ENCODE results near the gene HOXA6.

Gene HOXA6

DNA sequence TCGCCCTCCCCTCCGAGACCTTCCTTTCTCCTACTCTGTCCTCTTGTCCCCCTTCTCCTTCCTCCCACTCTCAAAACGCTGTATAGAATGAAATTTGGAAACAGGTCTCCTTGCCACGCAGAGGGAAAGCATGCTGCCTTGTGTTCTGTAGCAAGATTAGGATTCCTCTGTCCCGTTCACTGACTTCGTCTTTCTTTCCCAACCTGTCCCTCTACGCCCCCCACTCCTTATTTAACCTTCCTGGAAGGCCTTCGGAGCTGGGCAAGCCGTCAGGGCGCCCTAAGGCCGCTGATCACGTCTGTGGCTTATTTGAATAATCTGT, 16.4 kb upstream of the HOXA6 start:
- in situ Hi-C loops (cut with MboI; ENCODE audit: low sequenced_read_pairs), result no loop called here

DNA sequence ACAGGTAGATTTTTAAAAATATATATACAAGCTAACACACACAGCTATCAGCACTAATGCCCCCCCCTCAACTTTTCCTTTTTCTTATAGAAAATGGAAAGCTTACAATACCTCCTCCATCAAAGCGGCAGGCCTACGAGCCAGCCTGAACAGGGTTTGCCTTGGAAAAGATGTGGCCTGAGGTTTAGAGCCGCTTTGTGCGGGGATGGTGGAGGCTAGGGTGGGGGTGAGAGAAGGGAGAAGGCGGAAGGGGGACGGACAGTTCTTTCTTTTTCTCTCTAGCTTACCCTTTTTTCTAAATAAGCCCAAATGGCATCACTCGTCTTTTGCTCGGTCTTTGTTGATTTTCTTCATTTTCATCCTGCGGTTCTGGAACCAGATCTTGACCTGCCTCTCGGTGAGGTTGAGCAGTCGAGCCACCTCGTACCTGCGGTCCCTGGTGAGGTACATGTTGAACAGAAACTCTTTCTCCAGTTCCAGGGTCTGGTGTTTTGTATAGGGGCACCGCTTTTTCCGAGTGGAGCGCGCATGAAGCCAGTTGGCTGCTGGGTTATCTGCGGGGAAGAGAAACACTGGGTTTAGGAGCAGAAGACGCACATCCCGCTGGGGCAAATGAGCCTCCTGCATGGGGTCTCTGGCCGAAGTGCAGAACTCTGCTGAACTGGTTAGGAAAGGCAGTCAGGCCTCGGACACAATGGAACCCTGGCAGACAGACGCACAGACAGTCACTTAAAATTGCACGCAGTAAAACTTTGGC, 15.9 kb upstream of the HOXA6 start:
- in situ Hi-C loops (cut with MboI; ENCODE audit: low sequenced_read_pairs), result no loop called here

DNA sequence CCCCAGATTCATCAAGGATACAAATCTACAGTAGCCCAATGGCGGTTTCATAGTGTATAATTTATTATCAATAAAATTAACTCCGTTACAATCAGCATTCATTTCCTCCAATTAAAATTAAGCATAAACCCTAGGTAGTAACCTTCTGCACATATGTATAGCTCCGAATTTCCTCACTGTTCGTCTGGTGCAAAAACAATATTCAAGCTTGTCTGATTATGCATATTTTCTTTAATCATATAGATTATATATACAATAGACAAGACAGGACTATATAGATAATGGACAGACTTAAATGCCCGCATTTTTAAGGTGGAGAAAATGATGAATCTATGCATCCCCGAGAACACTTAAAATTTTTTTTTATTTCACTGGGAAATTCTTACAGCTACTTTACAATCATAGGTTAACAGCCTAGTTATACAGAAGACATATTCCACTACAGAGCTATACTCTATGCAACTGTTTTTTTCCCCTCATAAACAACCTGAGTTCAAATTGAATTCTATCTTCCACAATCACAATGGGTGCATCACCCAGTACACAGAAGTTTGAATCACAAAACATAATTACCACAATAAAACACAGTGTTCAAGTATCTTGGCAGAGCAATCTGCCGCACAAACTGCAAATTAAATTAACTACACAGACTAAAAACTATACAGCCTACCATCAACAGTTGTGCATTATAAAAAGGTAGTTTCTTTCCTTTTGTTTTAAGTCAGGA, 15.2 kb upstream of the HOXA6 start:
- in situ Hi-C loops (cut with MboI; ENCODE audit: low sequenced_read_pairs), result no loop called here

DNA sequence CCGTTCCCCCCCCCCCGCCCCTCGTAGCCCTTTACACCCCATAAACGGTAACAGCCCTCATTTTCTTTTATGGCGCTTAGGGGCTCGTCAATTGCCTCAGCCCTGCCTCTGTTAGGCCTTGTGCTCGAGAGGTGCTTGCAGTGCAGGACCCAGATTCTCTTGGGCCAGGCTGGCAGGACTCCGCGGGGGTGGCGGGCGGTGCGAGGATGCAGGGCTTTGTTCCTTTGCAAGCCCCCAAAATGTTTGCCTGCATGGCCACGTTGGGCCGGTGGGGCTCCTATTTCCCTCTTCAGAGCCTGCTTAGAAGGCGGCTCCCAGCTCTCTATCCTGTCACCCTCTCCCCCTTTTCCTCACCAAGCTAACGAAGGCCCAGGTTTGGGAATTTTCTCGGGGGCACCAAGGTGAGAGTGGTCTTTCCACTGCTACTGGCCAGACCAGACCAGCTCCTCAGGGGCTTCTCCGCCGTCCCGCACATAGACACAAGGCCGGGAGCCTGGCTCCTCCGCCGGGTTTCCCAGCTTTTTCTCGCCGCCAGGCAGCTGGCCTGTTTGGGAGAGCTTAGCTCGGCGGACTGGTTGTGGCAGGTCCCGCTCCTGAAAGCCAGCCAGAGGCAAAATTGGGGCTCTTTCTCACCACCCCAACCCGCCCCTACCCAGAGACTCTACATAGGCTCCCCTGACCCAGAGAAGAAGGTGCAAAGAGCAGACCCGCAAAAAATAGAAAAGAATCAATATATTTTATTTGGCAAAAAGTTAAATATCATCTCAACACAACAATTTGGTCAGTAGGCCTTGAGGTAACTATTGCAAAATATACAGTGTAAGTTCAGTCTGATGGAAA, 14.4 kb upstream of the HOXA6 start:
- in situ Hi-C loops (cut with MboI; ENCODE audit: low sequenced_read_pairs), result no loop called here

DNA sequence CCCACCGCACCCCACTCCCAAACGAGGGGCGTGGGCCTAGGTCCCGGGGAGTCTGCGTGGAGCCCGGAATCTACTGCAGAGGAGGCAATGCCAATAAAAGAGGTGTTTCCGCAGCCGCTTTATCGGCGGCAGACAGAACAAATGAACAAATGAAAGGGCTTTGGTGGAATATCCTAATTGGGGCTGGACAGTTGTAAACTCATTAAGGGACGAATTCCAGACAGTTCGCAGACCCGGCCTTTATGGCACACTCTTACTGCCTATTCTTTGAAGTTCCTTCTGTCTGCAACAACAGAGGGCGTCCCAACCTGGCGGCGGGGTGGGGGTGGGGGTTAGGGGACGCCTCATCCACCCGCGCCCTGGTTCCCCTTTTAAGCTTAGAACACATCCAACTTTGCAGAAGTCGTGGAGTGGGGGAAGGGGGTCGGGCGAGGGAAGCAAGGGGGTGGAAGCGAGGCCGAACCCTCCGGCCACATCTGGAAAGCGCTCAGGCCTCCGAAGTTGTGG, 13.7 kb upstream of the HOXA6 start:
- in situ Hi-C loops (cut with MboI; ENCODE audit: low sequenced_read_pairs), result no loop called here

DNA sequence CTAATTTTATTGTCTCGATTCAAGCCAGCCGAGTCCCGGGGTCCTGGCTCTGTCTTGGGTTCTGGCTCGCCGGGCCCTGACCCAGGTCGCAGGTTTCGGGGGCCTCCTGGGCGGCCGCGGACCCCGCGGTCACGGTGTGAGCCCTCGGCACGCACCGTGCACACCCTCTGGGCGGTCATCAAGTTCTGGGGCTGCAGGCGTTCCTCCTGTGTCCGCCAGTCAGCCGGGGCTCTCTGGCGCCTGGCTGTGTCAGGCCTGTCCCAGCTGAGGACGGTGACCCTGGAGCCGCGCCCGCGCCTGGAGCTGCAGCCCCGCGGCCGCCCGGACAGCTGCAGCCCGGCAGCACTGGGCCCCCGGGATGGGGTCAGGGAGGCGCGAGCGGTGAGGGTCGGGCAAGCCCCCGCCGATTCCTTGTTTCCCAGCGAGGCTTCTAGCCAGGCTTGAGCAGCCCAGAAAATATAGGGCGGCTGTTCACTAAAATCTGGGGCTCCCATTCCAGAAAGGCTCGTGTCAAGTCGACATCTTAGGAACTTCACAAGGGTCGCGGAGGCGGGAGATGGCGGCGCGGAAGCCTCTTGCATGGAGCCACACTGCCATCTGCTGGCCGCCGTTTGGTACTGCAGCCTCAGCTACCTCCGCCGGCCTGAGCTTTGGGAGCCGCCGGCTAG, 13.1 kb upstream of the HOXA6 start:
- in situ Hi-C loops (cut with MboI; ENCODE audit: low sequenced_read_pairs), result no loop called here

DNA sequence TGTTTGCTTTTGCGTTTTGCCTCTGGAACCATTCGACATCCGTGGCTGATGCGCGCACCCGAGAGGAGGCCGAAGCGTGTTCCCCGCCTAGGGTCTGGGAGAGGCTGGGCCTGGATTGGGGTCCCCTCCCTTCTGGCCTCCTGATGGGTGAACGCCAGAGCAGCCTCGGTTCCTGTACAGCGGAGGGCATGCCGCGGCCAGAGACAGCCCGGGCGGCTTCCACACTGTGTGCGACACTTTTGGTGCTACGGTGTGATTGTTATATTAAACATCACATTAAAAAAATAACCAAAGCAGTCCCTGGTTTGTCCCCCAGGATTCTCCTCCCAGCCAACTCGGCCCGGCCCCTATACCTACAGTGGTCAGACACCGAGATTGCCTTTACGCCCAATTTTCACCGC, 12.6 kb upstream of the HOXA6 start:
- in situ Hi-C loops (cut with MboI; ENCODE audit: low sequenced_read_pairs), result no loop called here

DNA sequence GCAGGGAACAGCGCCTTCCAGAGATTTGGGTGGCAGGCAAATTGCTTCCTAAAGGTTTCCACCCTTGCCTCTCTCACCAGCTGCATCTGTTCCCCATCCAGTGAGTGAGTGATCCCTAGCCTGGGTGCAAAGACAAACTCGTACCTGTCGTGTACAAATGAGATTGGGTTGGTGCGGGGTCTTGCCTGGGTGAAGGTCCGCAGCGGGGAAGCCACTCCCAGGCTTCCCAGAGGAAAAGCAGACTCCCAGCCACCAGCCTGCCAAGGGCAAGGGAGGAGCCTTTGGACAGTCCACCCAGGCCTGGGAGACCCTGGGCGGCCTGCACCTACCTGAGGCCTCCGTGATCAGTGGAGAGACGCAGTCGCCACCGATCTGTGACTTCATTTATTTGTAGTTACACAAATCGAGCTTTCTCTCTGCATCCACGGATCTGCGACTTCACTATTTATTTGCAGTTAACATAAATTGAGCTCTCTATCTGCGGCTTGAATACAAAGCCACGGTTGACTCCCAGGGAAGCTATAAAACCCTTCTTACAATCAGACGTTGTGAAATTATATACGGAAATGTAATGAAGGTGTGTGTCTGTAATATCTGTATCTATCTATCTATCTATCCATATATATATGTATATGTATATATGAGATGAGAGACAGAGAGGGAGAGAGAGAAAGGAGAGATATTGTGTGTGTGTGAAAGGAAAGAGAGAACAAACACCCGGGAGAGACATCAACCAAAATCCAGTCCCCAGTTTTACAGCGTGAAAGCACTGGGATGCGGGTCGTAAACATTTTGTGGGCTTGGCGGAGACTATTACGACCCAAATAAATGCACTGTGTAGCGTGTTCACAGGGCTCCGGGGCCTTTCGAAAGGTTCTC, 11.9 kb upstream of the HOXA6 start:
- in situ Hi-C loops (cut with MboI; ENCODE audit: low sequenced_read_pairs), result no loop called here

DNA sequence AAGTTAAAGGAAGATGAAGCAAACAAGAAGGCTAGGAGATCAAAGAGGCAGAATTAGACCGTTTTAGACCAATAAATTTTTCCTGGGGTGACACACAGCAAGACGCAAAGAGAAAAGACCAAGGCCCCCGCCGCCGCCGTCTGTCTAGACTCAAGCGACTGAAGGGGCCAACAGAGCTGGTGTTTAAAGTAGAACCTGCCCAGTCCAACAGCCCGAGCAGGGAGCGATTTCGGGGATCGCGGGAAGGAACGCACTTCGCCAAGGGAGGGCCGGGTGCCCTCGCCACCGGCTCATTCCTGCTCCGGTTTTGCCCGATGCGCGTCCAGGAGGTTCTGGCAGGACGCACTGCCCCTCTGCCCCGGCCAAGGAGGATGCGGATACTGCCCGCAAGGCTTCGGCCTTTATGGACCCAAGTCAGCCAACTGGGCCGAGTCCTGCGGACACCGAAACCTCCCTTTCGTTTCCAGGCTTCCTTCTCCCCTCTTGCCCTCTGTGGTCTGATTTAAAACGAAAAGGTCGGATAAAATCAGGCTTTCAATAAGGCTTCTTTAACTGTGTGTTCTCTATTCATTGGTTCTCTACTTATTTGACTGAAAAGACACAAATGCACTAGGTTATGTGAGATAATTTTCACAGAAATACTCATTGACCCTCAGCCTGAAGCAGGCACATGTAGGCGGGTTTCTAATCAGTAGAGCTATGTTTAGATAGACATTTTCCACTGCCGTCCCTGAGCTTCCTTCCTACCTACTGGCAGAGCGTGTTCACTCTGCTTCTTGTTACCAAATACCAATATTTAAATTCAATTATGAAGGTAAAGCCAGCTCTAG, 11.1 kb upstream of the HOXA6 start:
- in situ Hi-C loops (cut with MboI; ENCODE audit: low sequenced_read_pairs), result no loop called here

DNA sequence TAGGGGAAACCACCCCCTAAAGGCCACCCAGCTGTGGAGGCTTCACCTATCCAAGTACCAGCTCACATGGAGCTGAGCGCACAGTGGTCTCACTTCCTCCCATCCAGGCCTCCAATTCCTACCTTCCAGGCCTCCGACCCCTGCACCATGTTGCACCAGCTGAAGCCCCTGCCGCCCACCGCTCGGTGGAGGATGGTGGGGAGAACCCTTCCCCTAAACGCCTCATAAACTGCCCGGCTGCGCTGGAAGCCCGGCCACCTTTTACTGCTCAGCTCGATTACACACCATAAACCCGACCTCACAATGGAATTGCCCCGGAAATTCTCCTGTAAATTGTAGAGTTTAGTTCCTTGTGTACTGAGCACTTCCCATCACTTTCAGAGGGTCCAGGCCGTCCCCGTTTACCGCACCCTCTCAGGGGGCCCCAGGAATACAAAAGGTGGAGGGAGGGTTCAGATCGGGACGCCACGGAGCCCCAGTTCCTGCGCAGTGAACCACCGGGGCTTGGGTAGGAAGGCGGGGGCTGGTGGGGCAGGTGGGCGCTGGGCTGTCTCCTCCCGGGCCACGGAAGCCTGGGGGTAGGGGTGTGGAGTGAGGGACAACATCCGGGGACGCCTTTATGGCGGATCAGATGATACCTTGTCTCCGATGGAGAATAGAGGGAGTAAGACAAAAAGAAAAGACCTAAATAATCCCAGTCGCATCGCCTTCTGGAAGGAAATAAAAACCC, 10.3 kb upstream of the HOXA6 start:
- in situ Hi-C loops (cut with MboI; ENCODE audit: low sequenced_read_pairs), result no loop called here

DNA sequence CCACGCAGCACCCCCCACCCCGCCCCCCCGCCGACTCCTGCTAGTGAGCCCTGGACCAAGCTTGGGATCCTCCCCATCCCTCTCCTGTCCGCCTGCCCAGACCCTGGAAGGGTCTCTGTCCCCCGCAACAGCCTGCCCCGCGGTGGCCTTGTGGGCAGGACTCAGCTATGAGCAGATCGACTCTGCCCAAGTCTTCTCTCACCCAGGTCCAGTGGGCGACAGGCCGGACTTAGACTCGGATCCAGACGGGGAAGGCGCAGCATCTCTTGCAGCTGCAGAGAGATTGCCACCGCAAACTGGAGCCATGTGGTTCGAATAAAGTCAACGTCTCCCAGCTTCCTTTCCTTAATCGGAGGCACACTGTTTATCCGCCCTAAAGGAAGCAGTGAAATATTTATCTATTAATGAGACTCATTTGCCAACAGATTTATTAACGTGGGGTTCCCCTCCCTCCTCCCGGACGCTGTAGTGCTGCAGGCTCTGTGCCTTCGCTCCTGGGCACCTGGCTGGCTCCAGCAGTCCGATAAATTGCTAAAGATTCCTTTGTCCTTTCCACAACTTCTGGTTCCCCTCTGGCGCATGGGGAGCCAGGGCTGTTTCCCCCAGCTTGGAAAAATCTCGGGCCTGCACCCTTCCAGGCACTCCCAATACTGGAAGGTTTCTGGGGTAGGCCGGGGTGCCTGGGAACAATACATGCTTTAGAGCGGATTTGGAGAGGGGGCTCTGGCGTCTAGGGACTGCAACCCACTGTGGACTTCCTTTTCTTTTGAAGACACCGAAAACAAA, 9.5 kb upstream of the HOXA6 start:
- in situ Hi-C loops (cut with MboI; ENCODE audit: low sequenced_read_pairs), result no loop called here

DNA sequence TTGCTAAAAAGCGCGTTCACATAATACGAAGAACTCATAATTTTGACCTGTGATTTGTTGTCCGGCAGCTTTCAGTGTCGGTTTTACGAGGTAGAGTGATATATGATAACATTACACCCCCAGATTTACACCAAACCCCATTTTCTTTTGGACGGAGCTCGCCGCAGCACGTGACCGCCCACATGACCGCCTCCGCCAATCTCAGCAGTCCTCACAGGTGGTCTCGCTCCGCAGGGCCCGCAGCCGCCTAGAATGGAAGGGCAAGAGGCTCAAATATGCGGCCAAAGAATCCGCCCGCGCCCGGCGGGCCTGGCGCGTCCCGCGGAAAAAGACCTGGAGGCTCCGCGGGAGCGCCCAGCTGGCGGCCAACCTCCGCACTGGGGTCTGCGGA, 8.9 kb upstream of the HOXA6 start, which contains the start of gene HOXA7:
Gene HOXA7, minus strand, starts transcription at position 168 of the 391 bp plus-strand sequence. Its CDS starts 130 bp downstream, at position 38.
- in situ Hi-C loops (cut with MboI; ENCODE audit: low sequenced_read_pairs), result no loop called here

DNA sequence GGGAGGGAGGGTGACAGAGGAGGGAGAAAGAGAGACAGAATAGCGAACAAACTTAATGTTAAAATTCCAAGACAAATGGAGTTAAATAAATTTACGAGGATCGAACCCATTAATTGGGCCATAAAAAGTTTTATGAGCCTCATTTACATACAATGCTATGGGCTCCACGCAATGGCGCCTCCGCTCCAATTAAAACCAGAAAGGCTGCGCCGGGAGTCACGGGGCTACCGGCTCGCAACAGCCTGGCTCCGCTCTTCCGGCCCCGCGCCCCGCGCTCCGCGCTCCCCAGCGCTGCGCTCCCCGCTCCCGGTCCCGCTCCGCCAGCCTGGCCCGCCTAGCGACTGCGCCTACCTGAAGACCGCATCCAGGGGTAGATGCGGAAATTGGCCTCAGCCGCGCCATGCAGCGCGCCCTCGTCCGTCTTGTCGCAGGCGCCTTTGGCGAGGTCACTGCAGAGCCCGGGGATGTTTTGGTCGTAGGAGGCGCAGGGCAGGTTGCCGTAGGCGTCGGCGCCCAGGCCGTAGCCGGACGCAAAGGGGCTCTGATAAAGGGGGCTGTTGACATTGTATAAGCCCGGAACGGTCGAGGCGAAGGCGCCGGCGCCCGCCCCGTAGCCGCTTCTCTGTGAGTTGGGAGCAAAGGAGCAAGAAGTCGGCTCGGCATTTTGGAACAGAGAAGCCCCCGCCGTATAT, 8.4 kb upstream of the HOXA6 start:
- in situ Hi-C loops (cut with MboI; ENCODE audit: low sequenced_read_pairs), result no loop called here

DNA sequence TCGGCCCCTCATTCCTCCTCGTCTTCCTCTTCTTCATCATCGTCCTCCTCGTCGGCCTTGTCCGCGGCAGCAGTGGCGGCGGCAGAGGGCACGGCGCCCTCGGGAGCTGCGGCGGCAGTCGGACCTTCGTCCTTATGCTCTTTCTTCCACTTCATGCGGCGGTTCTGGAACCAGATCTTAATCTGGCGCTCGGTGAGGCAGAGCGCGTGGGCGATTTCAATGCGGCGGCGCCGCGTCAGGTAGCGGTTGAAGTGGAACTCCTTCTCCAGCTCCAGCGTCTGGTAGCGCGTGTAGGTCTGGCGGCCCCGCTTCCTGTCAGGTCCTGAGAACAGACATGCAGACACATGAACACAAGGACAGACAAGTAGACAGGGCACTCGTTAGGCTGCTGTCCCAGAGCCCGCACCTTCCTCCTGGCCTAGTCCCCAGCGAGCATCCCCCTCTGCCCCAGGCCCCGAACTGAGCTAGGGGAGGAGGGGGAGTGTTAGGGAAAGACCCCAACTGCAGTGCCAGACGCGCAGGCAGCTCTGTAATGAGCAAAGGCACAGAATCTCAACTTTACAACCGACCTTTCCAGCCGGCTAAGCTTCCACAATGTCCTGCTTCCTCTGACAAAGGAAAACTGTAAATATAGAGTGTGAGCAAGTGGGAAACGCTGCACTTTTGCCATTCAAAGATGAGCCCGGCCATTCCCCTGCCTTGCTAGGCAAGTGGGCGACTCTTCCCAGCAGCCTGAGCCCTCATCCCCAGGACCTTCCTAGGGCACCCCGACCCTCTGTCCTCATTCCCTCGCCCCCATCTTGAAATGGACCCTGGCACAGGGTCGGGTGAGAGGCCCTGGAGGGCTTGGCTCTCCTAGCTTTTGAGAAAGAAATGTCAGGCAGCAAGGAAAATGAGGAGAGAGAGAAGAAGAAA, 7.6 kb upstream of the HOXA6 start:
- in situ Hi-C loops (cut with MboI; ENCODE audit: low sequenced_read_pairs), result no loop called here

DNA sequence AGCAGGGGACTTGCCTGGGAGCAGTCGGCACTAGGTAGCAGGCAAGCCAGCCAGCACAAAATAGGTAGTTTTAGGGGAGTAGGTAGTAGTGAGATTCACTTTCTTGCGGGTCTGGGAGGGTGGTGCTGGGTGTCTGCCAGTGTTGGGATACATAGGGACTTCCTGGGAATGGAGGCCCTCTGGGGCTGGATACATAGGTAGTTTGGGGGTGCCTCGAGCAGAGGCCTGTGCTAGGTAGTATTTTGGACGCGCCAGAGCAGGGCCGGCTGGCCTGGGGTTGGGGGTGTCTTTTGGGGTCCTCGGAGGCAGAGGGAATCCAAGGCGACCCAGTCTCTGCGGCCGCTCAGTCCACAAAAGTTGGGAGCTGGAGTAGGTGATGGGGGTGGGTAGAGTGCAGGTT, 6.8 kb upstream of the HOXA6 start:
- in situ Hi-C loops (cut with MboI; ENCODE audit: low sequenced_read_pairs), result no loop called here

DNA sequence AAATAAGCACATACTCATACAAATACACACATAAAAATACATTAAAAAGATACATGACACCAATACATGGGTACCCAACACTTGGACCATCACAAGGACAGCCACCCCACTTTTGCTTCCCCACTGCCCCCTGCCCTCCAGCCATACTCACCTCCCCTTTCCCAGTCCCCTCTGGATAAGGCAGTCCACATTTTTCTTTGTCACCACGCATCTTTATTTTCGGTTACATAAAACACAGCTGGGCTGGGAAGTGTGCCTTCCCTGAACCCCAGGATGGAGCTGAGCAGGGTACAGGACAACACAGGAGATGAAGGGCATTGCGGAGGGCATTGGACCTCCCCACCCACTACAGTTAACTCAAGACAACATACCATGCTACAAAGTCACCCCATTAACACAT, 6.0 kb upstream of the HOXA6 start:
- in situ Hi-C loops (cut with MboI; ENCODE audit: low sequenced_read_pairs), result no loop called here
